ENCODE measurements around the gene TPP1. TPM values are rescaled to one million over a fixed set of nuclear protein-coding genes. Genes with fewer than 3 reads are reported as not detected.

Gene TPP1
- total and polyA plus RNA-seq, 9 of the 15 experiments (the other 6 are each of a cell fraction or from before 2014, with no cell fraction given), result 7.5 to 75.8 (median 15.7) TPM

GRCh38 chr11:6646071-6646470 lies 26.8 kb upstream of the TPP1 start (continued):
- peak; percentile 75 for TF ChIP-seq HES1 (IDR thresholded peaks at IDR 0.05; ENCODE audit: low read depth)
- no peak for TF ChIP-seq ZNF584 (CRISPR knock-in tag; IDR thresholded peaks at IDR 0.05; ENCODE audit: low read depth)
- no peak for TF ChIP-seq NKRF (IDR thresholded peaks at IDR 0.05; ENCODE audit: borderline replicate concordance)
- TF ChIP-seq KLF1 (tag; IDR thresholded peaks at IDR 0.05), result no peak
- no peak for TF ChIP-seq BRCA1 (IDR thresholded peaks at IDR 0.05)
- TF ChIP-seq BRCA1 (CRISPR knock-in tag; IDR thresholded peaks at IDR 0.05), result no peak
- TF ChIP-seq RHOXF2B (CRISPR knock-in tag; conservative IDR thresholded peaks at IDR 0.05), result no peak
- no peak for TF ChIP-seq ARID4B (CRISPR knock-in tag; IDR thresholded peaks at IDR 0.05)
- TF ChIP-seq RBM14 (IDR thresholded peaks at IDR 0.05; ENCODE audit: borderline replicate concordance, insufficient read depth, low read depth, low read length), result no peak
- no peak for TF ChIP-seq CBX1 (IDR thresholded peaks at IDR 0.05; ENCODE audit: low read depth)
- TF ChIP-seq RBM22 (IDR thresholded peaks at IDR 0.05; ENCODE audit: low read depth, low read length, poor library complexity, severe bottlenecking), result no peak
- TF ChIP-seq PBX2 (CRISPR knock-in tag; IDR thresholded peaks at IDR 0.05; ENCODE audit: low read depth), result no peak
- no peak for TF ChIP-seq PBX2 (tag; conservative IDR thresholded peaks at IDR 0.05; ENCODE audit: low read depth)
- peak; percentile 42 to 63 for TF ChIP-seq E2F6 (IDR thresholded peaks at IDR 0.05; ENCODE audit: borderline replicate concordance in 1 of 2, extremely low read depth in 1 of 2, insufficient read depth in 1 of 2, insufficient read length in 1 of 2, low read depth in 1 of 2, low read length in 1 of 2, poor library complexity in 1 of 2, severe bottlenecking in 1 of 2)
- peak; percentile 83 for TF ChIP-seq ZBTB1 (CRISPR knock-in tag; IDR thresholded peaks at IDR 0.05; ENCODE audit: borderline replicate concordance, low read depth)

All from K562 (cell line).